Activated naive CD4-positive, alpha-beta T cell treated with anti-CD3 and anti-CD28 coated beads for 36 hours (primary cell): ENCODE data around the gene NEUROG1. TPM values are rescaled to one million over a fixed set of nuclear protein-coding genes. Genes with fewer than 3 reads are reported as not detected.

Experiments used
- CTCF ChIA-PET: fragments of 350-600 bp; sonication (Branson Sonifier 250); formaldehyde crosslinking; loops from one replicate; lab custom pipeline; 2021; ENCODE audit warnings: antibody characterized with exemption; lab: Charles Lee
- DNase-seq: peaks from one replicate; pipeline ENCODE4 v3.0.0-alpha.2; 2020
- H3K27ac Mint-ChIP-seq: one replicate; pipeline ENCODE4 v1.8.0; 2021; ENCODE audit warnings: mild to moderate bottlenecking, mixed read lengths
- H3K27me3 Mint-ChIP-seq: one replicate; pipeline ENCODE4 v1.8.0; 2021; ENCODE audit warnings: low read depth, mixed read lengths
- H3K36me3 Mint-ChIP-seq: one replicate; pipeline ENCODE4 v1.8.0; 2021; ENCODE audit warnings: low read depth, mixed read lengths
- H3K4me1 Mint-ChIP-seq: one replicate; pipeline ENCODE4 v1.8.0; 2021; ENCODE audit warnings: low read depth, mixed read lengths
- H3K4me3 Mint-ChIP-seq: one replicate; pipeline ENCODE4 v1.8.0; 2021; ENCODE audit warnings: mild to moderate bottlenecking, moderate library complexity, mixed read lengths
- H3K9me3 Mint-ChIP-seq: one replicate; pipeline ENCODE4 v1.8.0; 2021; ENCODE audit warnings: mixed read lengths
- intact Hi-C: fragments of 100-400 bp; cut with micrococcal nuclease; formaldehyde crosslinking; loops from one replicate; pipeline ENCODE4 v1.15.1; 2023
- total RNA-seq, 2 experiments: library from RNA; stranded (reverse); gene quantifications; one replicate each; pipeline ENCODE4 v1.2.3, GENCODE V29; 2021

Gene NEUROG1
- total RNA-seq, 2 experiments from 2014 or later, result not detected

GRCh38 chr5:135489466-135490244 lies 46.1 kb downstream of the NEUROG1 start:
- no peaks in the 10 kb centered on the region for H3K9me3 Mint-ChIP-seq
- H3K27ac Mint-ChIP-seq, result no peak overlapping the region
- H3K27me3 Mint-ChIP-seq, result peaks cover 67% of the 10 kb centered on the region
- CTCF ChIA-PET, result interaction anchor here (0.9 to 2.1 kb wide), 2 partner anchors 23 to 62 kb away, joined by 3 to 11 read pairs; no protein-coding TSS in a partner anchor
- peaks cover 14% of the 10 kb centered on the region for H3K4me1 Mint-ChIP-seq
- intact Hi-C loops, result loop anchor here (2.0 to 5.0 kb wide), 2 partner anchors 53 to 452 kb away; no protein-coding TSS in a partner anchor
- DNase-seq, result no peak
- H3K36me3 Mint-ChIP-seq, result no peaks in the 10 kb centered on the region
- H3K4me3 Mint-ChIP-seq, result no peak overlapping the region

GRCh38 chr5:135488727-135489465 lies 46.9 kb downstream of the NEUROG1 start:
- intact Hi-C loops, result no loop called here
- DNase-seq, result no peak
- CTCF ChIA-PET, result interaction anchor here (1.2 to 2.3 kb wide), 3 partner anchors 23 to 77 kb away, joined by 3 to 11 read pairs (median 7); no protein-coding TSS in a partner anchor
- H3K27me3 Mint-ChIP-seq, result peaks cover 64% of the 10 kb centered on the region
- no peak overlapping the region for H3K27ac Mint-ChIP-seq
- no peaks in the 10 kb centered on the region for H3K36me3 Mint-ChIP-seq
- H3K4me3 Mint-ChIP-seq, result no peak overlapping the region
- H3K4me1 Mint-ChIP-seq, result peaks cover 14% of the 10 kb centered on the region
- no peaks in the 10 kb centered on the region for H3K9me3 Mint-ChIP-seq

DNA sequence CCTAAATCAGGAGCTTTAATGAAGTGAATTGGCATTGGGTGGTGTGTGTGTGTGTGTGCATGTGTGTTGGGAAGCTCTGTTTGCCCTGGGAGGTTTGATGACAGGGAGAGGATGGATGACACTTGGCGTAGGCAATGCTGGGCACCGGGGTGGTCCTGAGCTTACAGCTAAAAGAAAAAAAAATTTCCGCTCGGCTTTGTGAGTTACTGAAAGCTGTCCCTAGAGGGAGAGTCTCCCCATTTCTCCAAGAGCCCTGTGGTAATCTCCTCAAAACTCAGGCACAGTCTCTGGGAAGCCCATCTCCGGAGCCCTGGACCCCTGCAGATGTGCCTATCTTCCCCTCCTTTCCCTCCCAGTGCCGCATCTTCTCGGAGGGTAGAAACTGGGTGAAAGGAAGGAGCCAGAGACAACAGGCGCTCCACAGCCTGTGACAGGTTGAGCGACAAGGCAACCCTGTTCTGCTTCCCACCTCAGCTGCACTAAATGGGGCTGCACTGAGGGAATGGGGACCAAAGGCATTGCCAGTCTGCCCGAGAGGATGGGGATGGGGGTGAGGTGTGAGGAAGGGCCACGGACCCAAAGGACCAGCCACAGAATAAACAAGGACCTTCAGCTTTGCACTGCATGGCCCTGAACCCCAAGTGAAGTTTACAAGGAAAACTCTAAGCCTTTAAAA lies 47.8 kb downstream of the NEUROG1 start:
- Mint-ChIP-seq H3K27ac (no peak overlapping the region), H3K9me3 (no peaks in the 10 kb centered on the region), H3K4me3 (no peak overlapping the region), H3K36me3 (no peaks in the 10 kb centered on the region), H3K27me3 (peaks cover 61% of the 10 kb centered on the region), H3K4me1 (peaks cover 12% of the 10 kb centered on the region)
- CTCF ChIA-PET, result interaction anchor here (0.5 to 2.3 kb wide), 7 partner anchors 10 to 984 kb away, joined by 3 to 11 read pairs (median 3); no protein-coding TSS in a partner anchor
- intact Hi-C loops, result no loop called here
- no peak for DNase-seq

DNA sequence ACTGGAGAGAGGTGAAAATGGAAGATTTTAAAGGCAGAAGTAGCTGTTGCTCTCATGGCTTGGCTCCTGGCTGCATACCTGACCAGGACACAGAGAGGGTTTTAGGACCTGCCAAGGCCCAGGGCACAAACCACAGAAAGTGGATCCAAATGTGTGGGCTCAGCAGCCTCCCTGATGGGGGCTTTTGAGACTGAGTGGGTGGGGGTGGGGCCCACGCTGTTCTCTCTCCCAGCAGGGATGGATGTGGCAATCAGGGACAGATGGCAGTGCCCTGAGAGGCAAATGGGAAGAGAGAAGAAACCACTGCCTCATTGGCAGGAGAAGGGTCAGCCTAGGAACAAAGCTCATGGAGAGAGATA lies 48.7 kb downstream of the NEUROG1 start:
- Mint-ChIP-seq H3K4me3 (no peak overlapping the region), H3K36me3 (no peaks in the 10 kb centered on the region), H3K9me3 (no peaks in the 10 kb centered on the region), H3K27me3 (peaks cover 54% of the 10 kb centered on the region), H3K4me1 (peaks cover 12% of the 10 kb centered on the region), H3K27ac (no peak overlapping the region)
- CTCF ChIA-PET, result interaction anchor here (2.1 to 2.3 kb wide), 2 partner anchors 21 to 64 kb away, joined by 7 to 11 read pairs; no protein-coding TSS in a partner anchor
- intact Hi-C loops, result no loop called here
- no peak for DNase-seq

DNA sequence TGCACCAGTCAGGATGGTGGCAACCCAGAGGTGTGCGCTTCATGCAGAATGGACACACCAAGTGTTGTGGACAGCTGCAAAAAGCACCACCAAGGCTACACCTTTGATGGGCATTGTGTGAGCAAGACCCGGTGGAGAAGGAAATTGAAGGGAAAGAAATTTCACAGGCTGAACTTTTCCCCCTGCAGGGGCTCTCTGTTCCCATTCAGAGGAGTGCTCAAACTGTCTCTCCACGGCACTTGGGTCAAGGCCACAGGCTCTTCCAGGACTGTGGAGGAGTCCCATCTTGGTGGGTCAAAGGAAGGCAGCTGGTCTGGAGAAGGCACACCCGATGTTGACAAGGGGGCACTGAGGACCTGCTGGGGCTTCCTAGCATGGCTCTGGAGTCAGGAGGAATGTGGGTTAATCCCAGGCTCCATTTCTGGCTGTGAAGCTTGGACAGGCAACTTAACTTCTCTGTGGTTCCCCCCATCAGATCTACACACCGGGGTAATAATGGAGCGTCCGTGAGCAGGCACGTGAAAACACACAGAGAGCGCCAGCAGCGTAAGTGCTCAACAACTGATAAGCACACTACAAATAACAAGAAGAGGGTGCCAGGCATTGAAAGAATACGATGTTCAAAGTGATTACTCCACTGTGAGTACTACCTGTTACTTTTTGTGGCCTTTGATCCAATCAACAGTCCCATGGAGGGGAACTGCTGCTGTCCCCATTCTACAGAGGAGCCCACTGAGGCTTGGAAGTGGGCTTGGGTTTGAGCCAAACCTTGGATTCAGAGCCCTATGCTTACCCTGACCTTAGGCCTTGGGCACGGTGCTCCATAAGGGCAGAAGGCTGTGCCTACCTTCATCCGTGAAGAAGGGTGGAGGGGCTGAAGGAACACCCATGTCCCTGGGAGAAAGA lies 49.4 kb downstream of the NEUROG1 start:
- Mint-ChIP-seq H3K9me3 (no peaks in the 10 kb centered on the region), H3K36me3 (no peaks in the 10 kb centered on the region), H3K27me3 (peaks cover 50% of the 10 kb centered on the region), H3K27ac (no peak overlapping the region), H3K4me3 (no peak overlapping the region), H3K4me1 (peaks cover 12% of the 10 kb centered on the region)
- intact Hi-C loops, result no loop called here
- CTCF ChIA-PET, result interaction anchor here (0.9 to 2.3 kb wide), 3 partner anchors 21 to 65 kb away, joined by 3 to 11 read pairs (median 7); no protein-coding TSS in a partner anchor
- DNase-seq, result no peak

DNA sequence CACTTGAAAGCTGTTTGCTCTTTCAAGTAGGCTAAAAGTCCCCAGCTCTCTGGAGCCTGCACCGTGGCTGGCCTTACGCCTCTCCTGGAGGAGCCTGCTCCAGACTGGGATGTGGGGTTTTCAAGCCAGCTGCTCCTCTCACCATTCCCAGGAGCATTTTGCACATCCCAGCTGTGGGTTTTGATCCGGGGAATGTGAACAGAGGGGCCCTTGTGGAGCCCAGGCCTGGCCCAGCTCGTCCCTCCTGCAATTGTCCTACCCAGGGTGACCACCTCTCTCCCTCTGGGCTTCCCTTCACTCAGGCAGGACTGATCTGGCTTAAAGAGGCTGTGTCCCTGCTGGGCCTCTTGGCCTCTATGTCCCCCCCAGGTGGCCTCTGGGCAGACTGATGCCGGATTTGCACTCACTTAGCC lies 51.1 kb downstream of the NEUROG1 start:
- Mint-ChIP-seq H3K4me1 (peaks cover 6% of the 10 kb centered on the region), H3K27ac (no peak overlapping the region), H3K4me3 (no peak overlapping the region), H3K36me3 (no peaks in the 10 kb centered on the region), H3K27me3 (peaks cover 35% of the 10 kb centered on the region), H3K9me3 (no peaks in the 10 kb centered on the region)
- no peak for DNase-seq
- CTCF ChIA-PET, result interaction anchor here (1.3 kb wide), 1 partner anchor 27 kb away, joined by 5 read pairs; no protein-coding TSS in a partner anchor
- intact Hi-C loops, result no loop called here

Other genes with a start within 250 kb of the NEUROG1 start
- gene MACROH2A1, start 136.7 kb downstream of the NEUROG1 start, total RNA-seq, result 100 to 1,000 TPM; 153 TPM
- not detected for gene DCANP1, start 88.6 kb downstream of the NEUROG1 start, total RNA-seq
- not detected for gene TIFAB, start 83.6 kb downstream of the NEUROG1 start, total RNA-seq
- not detected for gene CXCL14, start 43.0 kb upstream of the NEUROG1 start, total RNA-seq